Measurements from ENCODE around the gene POLR2L. TPM values are rescaled to one million over a fixed set of nuclear protein-coding genes. Genes with fewer than 3 reads are reported as not detected.

The POLR2L gene
- total and polyA plus RNA-seq, 2 donors (not counting 1 experiment from before 2014, with no cell fraction given): 44.4 to 80.8 TPM

DNA sequence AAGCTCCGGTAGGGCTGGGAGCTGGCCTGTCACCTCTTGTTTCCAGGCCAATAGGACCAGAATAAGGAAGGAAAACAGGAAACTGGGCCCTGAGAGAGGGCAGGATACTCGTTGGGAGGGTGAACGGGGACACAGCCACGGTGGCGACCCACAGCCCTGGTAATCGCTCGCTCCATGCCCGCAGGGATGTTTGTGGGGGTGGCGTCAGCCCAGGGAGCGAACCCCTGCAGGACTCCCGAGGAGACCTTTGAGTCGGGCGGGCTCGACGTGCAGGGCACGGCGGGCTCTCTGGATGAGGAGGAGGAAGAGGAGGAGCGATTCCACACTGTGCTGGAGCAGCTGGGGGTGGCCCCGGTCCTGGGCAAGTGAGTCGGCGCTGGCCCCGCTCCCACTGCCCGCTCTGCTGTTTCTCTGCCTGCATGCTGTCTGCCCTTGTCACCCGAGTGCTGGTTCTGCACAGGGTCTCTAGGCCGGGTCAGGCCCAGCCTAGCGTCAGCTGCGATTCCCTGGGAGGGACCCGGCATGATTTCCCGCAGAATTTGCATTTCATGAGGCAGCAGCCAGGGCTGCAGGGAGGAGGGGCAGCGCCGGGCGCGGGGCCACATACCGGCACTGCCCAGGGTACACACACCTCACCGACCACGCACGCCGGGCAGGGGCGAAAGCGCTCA, 13.0 kb downstream of the POLR2L start:
- Histone ChIP-seq H3K4me2 (replicated peaks; ENCODE audit: low read depth, low read length, poor library complexity, severe bottlenecking) (peak overlapping the region; percentile 99), H3K27me3 (replicated peaks in 1 of 4; ENCODE audit: control extremely low read depth in 1 of 4, control insufficient read depth in 3 of 4, insufficient read depth in 4 of 4, low read length in 3 of 4) (peaks cover 0 to 55% (median 19%) of the 10 kb centered on the region in 4 experiments), H3K4me3 (ENCODE audit: control extremely low read depth in 1 of 5, extremely low read depth in 1 of 5, insufficient read depth in 1 of 5, low read depth in 2 of 5, low read length in 4 of 5) (peak overlapping the region in 4 of 5 experiments; percentile 36 to 55 (median 48)), H3K27ac (ENCODE audit: low read length in 2 of 2) (no peak overlapping the region), H3K79me2 (ENCODE audit: control insufficient read depth, insufficient read depth, low read length) (no peaks in the 10 kb centered on the region), H3K9ac (ENCODE audit: low read length) (peak overlapping the region; percentile 68), H3K9me3 (ENCODE audit: control extremely low read depth in 1 of 3, control insufficient read depth in 2 of 3, insufficient read depth in 1 of 3, low read length in 2 of 3) (peaks cover 0 to 15% (median 0%) of the 10 kb centered on the region in 3 donors), H3K36me3 (replicated peaks in 1 of 2; ENCODE audit: control extremely low read depth in 1 of 2, control insufficient read depth in 1 of 2, extremely low read depth in 1 of 2, insufficient read depth in 2 of 2, low read length in 1 of 2) (peaks cover 0 to 6% of the 10 kb centered on the region in 2 experiments), H2AFZ (ENCODE audit: insufficient read depth, low read depth, low read length, poor library complexity, severe bottlenecking) (peak overlapping the region; percentile 78), H4K20me1 (ENCODE audit: control insufficient read depth, insufficient read depth, low read length, poor library complexity, severe bottlenecking) (peaks cover 61% of the 10 kb centered on the region), H3K4me1 (ENCODE audit: control insufficient read depth in 2 of 2, insufficient read depth in 2 of 2, low read length in 2 of 2) (peaks cover 69 to 70% of the 10 kb centered on the region in 2 donors)
- ATAC-seq (ENCODE audit: low read depth) (peak; percentile 12), DNase-seq (peak; percentile 58)
- 6% methylated on average over 40 of the region's 40 CpGs for WGBS (ENCODE audit: insufficient coverage)
- TF ChIP-seq, protein P1, sequence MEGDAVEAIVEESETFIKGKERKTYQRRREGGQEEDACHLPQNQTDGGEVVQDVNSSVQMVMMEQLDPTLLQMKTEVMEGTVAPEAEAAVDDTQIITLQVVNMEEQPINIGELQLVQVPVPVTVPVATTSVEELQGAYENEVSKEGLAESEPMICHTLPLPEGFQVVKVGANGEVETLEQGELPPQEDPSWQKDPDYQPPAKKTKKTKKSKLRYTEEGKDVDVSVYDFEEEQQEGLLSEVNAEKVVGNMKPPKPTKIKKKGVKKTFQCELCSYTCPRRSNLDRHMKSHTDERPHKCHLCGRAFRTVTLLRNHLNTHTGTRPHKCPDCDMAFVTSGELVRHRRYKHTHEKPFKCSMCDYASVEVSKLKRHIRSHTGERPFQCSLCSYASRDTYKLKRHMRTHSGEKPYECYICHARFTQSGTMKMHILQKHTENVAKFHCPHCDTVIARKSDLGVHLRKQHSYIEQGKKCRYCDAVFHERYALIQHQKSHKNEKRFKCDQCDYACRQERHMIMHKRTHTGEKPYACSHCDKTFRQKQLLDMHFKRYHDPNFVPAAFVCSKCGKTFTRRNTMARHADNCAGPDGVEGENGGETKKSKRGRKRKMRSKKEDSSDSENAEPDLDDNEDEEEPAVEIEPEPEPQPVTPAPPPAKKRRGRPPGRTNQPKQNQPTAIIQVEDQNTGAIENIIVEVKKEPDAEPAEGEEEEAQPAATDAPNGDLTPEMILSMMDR (IDR thresholded peaks at IDR 0.05): no peak
- TF ChIP-seq EZH2 (IDR thresholded peaks at IDR 0.05; ENCODE audit: borderline replicate concordance, insufficient read depth, low read depth, low read length, poor library complexity, severe bottlenecking): no peak
- POLR2A ChIA-PET: interaction anchor here (3.6 to 6.4 kb wide), 2 partner anchors 9 to 13 kb away, joined by 17 to 57 read pairs; partner anchors contain the start of genes PNPLA2, POLR2L and TSPAN4
- CTCF ChIA-PET: interaction anchor here (0.7 to 0.8 kb wide), 3 partner anchors 17 to 23 kb away, joined by 3 to 4 read pairs (median 3); no protein-coding TSS in a partner anchor
- Mint-ChIP-seq H3K9me3 (ENCODE audit: insufficient read depth) (no peaks in the 10 kb centered on the region), H3K4me3 (peak overlapping the region; percentile 88), H3K4me1 (peaks cover 53% of the 10 kb centered on the region), H3K27ac (no peak overlapping the region), H3K27me3 (peaks cover 7% of the 10 kb centered on the region)
- intact Hi-C loops (cut with micrococcal nuclease): no loop called here
